Stimulated activated CD4-positive, alpha-beta T cell treated with anti-CD3 and anti-CD28 coated beads, Interleukin-2, amount 100 ng/mL, for 4 hours (primary cell): ENCODE data around the gene NUP210.
A peak's percentile ranks its signal among the peaks of the same experiment; 100 is the strongest.

Source experiments
- DNase-seq: peaks from one replicate; pipeline ENCODE4 v3.0.0-alpha.2; 2020; ENCODE audit warnings: low read depth

Gene NUP210

GRCh38 chr3:13373975-13374586, 46.0 kb downstream of the NUP210 start:
- DNase-seq: no peak

GRCh38 chr3:13372656-13373055, 47.5 kb downstream of the NUP210 start:
- no peak for DNase-seq

- DNase-seq: no peak
Observed at GRCh38 chr3:13372126-13372525, 48.0 kb downstream of the NUP210 start.

- no peak for DNase-seq
Observed at GRCh38 chr3:13371100-13372075, 48.7 kb downstream of the NUP210 start.

- DNase-seq: no peak
Observed at GRCh38 chr3:13370609-13371008, 49.5 kb downstream of the NUP210 start.

- no peak for DNase-seq
Observed at GRCh38 chr3:13370055-13370454, 50.1 kb downstream of the NUP210 start.

- DNase-seq: no peak
Observed at GRCh38 chr3:13368834-13369233, 51.3 kb downstream of the NUP210 start.

- no peak for DNase-seq
Observed at GRCh38 chr3:13367728-13368127, 52.4 kb downstream of the NUP210 start.

GRCh38 chr3:13365390-13366379, 54.4 kb downstream of the NUP210 start:
- DNase-seq: no peak

GRCh38 chr3:13364602-13365271, 55.4 kb downstream of the NUP210 start:
- DNase-seq: no peak

- DNase-seq: no peak
Observed at GRCh38 chr3:13362551-13362950, 57.6 kb downstream of the NUP210 start.

GRCh38 chr3:13359916-13360315, 60.2 kb downstream of the NUP210 start:
- no peak for DNase-seq

GRCh38 chr3:13358643-13359042, 61.5 kb downstream of the NUP210 start:
- DNase-seq: no peak

GRCh38 chr3:13358051-13358450, 62.1 kb downstream of the NUP210 start:
- DNase-seq: no peak

GRCh38 chr3:13357074-13357473, 63.0 kb downstream of the NUP210 start:
- DNase-seq: no peak

GRCh38 chr3:13353936-13354542, 66.1 kb downstream of the NUP210 start:
- no peak for DNase-seq

GRCh38 chr3:13353506-13353905, 66.6 kb downstream of the NUP210 start:
- DNase-seq: no peak

GRCh38 chr3:13352621-13353131, 67.4 kb downstream of the NUP210 start:
- peak; percentile 25 for DNase-seq

- no peak for DNase-seq
Observed at GRCh38 chr3:13349823-13350222, 70.3 kb downstream of the NUP210 start.

GRCh38 chr3:13348661-13349396, 71.3 kb downstream of the NUP210 start:
- DNase-seq: no peak
